ENCODE data around the gene CDKN2B-AS1.

DNA sequence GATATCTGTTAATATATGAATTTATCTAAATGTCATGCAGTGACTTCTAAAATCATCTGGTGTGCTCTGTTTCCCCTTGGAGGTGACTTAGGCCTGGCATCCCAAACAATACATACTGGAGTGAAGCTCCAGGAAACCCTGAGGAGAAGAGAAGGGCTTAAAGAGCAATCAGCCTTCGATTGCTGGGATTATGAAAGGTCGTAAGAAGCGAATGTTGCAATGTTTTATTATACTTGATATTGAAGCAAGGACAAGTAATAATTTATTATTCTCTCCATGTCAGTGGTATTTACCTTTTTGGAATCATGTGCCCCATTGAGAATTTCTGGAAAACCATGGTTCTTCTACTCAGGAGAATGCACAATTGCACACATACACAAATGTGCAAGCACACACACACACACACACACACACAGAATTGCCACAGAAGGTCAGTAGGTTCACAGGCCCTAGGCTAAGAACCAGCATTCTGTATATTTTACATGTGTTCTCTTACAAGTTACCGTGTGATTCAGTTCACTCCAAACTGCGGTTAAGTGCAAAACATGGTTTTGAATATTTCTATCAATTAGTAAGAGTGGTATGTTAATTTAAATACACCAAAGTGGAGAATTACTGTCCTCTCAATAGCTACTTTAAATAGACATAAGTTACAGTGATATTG lies 93.6 kb downstream of the CDKN2B-AS1 start:
- TF ChIP-seq, protein P1, sequence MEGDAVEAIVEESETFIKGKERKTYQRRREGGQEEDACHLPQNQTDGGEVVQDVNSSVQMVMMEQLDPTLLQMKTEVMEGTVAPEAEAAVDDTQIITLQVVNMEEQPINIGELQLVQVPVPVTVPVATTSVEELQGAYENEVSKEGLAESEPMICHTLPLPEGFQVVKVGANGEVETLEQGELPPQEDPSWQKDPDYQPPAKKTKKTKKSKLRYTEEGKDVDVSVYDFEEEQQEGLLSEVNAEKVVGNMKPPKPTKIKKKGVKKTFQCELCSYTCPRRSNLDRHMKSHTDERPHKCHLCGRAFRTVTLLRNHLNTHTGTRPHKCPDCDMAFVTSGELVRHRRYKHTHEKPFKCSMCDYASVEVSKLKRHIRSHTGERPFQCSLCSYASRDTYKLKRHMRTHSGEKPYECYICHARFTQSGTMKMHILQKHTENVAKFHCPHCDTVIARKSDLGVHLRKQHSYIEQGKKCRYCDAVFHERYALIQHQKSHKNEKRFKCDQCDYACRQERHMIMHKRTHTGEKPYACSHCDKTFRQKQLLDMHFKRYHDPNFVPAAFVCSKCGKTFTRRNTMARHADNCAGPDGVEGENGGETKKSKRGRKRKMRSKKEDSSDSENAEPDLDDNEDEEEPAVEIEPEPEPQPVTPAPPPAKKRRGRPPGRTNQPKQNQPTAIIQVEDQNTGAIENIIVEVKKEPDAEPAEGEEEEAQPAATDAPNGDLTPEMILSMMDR (IDR thresholded peaks at IDR 0.05; ENCODE audit: low read depth, low read length) = no peak
- TF ChIP-seq EZH2phosphoT487 (IDR thresholded peaks at IDR 0.05; ENCODE audit: low read depth) = no peak
